Natural killer cell (primary cell): ENCODE results near the gene ABHD4. TPM values are rescaled to one million over a fixed set of nuclear protein-coding genes. Genes with fewer than 3 reads are reported as not detected.

ENCODE experiments used
- ATAC-seq, 3 donors: fragments of 150-1000 bp in 2 of 3; fragments of 200-7000 bp in 1 of 3; cut with Tn5 transposase; 1 replicate in 1 of 3; 2 replicates in 2 of 3; pipeline ENCODE4 v1.10.0; 2021; ENCODE audit warnings: mild to moderate bottlenecking in 2 of 3, moderate library complexity in 2 of 3
- DNase-seq, 2 donors: peaks; one replicate each; pipeline versions ENCODE4 v3.0.0 to v3.0.0-alpha.2; 2013 to 2021; ENCODE audit warnings: mixed read lengths in 1 of 2
- H3K27ac ChIP-seq: one replicate; pipeline ENCODE4 v1.5.1; 2013; ENCODE audit warnings: mild to moderate bottlenecking, low read length
- H3K27me3 ChIP-seq: one replicate; pipeline ENCODE4 v1.6.1; 2013; ENCODE audit warnings: low read length; ENCODE audit not compliant: control insufficient read depth, insufficient read depth
- H3K36me3 ChIP-seq: one replicate; pipeline ENCODE4 v1.6.1; 2013; ENCODE audit warnings: low read length; ENCODE audit not compliant: control insufficient read depth, insufficient read depth
- H3K4me1 ChIP-seq: one replicate; pipeline ENCODE4 v1.6.1; 2013; ENCODE audit warnings: low read length; ENCODE audit not compliant: control insufficient read depth, insufficient read depth
- H3K4me3 ChIP-seq: one replicate; pipeline ENCODE4 v1.5.1; 2013; ENCODE audit warnings: low read length
- H3K9me3 ChIP-seq: one replicate; pipeline ENCODE4 v1.6.1; 2013; ENCODE audit warnings: low read length; ENCODE audit not compliant: control insufficient read depth, insufficient read depth
- H3K27ac Mint-ChIP-seq, 2 donors: one replicate each; pipeline ENCODE4 v1.8.0; 2022; ENCODE audit warnings: mild to moderate bottlenecking in 2 of 2, mixed read lengths in 2 of 2, moderate library complexity in 1 of 2
- H3K27me3 Mint-ChIP-seq, 2 donors: one replicate each; pipeline ENCODE4 v1.8.0; 2022; ENCODE audit warnings: low read depth in 2 of 2, mixed read lengths in 2 of 2
- H3K36me3 Mint-ChIP-seq: one replicate; pipeline ENCODE4 v1.8.0; 2022; ENCODE audit warnings: mixed read lengths
- H3K4me1 Mint-ChIP-seq, 2 donors: one replicate each; pipeline ENCODE4 v1.8.0; 2022; ENCODE audit warnings: mixed read lengths in 2 of 2
- H3K4me3 Mint-ChIP-seq: one replicate; pipeline ENCODE4 v1.8.0; 2022; ENCODE audit warnings: mild to moderate bottlenecking, moderate library complexity, mixed read lengths
- H3K9me3 Mint-ChIP-seq, 2 donors: one replicate each; pipeline ENCODE4 v1.8.0; 2022; ENCODE audit warnings: mixed read lengths in 2 of 2
- WGBS: methylation state at CpG from one replicate; pipeline ENCODE4 v1.1.7; 2013; ENCODE audit warnings: missing lambda C conversion rate; ENCODE audit not compliant: insufficient coverage; 5-methylcytosine and 5-hydroxymethylcytosine counted together
- intact Hi-C: fragments of 100-400 bp; cut with micrococcal nuclease; formaldehyde crosslinking; loops from one replicate; pipeline ENCODE4 v1.14.2; 2022
- total RNA-seq, 4 donors: library from RNA; stranded (reverse); fragments of 120-200 nt in 1 of 4; gene quantifications; one replicate each; pipeline versions ENCODE4 v1.2.3 to v1.2.4, GENCODE V29; 2013 to 2022
- TF ChIP-seq, protein P1 (sequence below): fragments of 200-600 bp; IDR thresholded peaks from one replicate; pipeline ENCODE4 v1.8.0; 2022; ENCODE audit warnings: antibody characterized with exemption

ABHD4 gene
- total RNA-seq, 3 donors from 2014 or later (not counting 1 experiment from before 2014, with no cell fraction given) = 29.7 to 39.3 (median 30.2) TPM

DNA sequence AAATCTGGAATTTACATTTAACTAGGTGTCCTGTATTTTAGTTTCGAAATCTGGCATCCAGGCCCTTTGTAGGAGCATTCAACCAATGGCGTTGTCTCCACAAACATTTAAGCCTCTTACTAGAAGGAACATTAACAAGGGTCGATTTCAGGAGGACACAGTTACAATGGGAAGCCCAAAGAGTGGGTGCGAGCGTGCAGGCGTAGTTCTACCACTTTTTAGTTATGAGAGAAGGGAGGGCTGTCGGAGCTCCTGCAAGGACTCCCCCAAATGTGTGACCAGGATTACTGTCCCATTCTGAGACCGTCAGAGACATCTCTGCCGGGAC lies 365 bp upstream of the ABHD4 start:
- Histone ChIP-seq H3K27me3 (no peaks in the 10 kb centered on the region), H3K36me3 (peaks cover 8% of the 10 kb centered on the region), H3K4me1 (peaks cover 13% of the 10 kb centered on the region), H3K9me3 (no peaks in the 10 kb centered on the region), H3K27ac (peak overlapping the region; percentile 3), H3K4me3 (peak overlapping the region; percentile 90)
- Mint-ChIP-seq H3K27me3 (peaks cover 21 to 30% of the 10 kb centered on the region in 2 donors), H3K9me3 (no peaks in the 10 kb centered on the region), H3K4me1 (peaks cover 43 to 44% of the 10 kb centered on the region in 2 donors), H3K4me3 (peak overlapping the region; percentile 97), H3K36me3 (no peaks in the 10 kb centered on the region), H3K27ac (peak overlapping the region; percentile 88 to 96)
- TF ChIP-seq, protein P1, sequence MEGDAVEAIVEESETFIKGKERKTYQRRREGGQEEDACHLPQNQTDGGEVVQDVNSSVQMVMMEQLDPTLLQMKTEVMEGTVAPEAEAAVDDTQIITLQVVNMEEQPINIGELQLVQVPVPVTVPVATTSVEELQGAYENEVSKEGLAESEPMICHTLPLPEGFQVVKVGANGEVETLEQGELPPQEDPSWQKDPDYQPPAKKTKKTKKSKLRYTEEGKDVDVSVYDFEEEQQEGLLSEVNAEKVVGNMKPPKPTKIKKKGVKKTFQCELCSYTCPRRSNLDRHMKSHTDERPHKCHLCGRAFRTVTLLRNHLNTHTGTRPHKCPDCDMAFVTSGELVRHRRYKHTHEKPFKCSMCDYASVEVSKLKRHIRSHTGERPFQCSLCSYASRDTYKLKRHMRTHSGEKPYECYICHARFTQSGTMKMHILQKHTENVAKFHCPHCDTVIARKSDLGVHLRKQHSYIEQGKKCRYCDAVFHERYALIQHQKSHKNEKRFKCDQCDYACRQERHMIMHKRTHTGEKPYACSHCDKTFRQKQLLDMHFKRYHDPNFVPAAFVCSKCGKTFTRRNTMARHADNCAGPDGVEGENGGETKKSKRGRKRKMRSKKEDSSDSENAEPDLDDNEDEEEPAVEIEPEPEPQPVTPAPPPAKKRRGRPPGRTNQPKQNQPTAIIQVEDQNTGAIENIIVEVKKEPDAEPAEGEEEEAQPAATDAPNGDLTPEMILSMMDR = no peak
- DNase-seq (no peak), ATAC-seq (peak; percentile 16 to 32 (median 16))
- 9% methylated on average over 9 of the region's 9 CpGs for WGBS
- intact Hi-C loops = loop anchor here (1.0 kb wide), 1 partner anchor 8 kb away; the partner anchor contains the start of gene DAD1

DNA sequence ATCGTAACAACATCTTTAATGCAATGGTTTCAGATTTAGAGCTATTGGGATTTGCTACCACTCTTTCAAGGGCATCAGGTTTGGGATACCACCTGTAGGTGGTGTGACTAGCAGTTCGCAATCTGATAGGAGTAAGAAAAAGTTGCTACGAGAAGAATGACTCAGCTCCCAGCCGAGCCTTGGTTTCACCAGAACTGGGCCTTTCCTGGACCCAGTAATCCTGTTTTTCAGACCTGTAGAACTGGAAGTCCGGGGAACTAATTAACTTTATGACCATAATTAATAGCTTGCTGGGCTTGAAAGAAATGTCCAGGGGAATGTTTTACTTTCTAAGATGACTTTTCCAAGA lies 770 bp downstream of the ABHD4 start:
- no peaks in the 10 kb centered on the region for H3K9me3 Mint-ChIP-seq
- Histone ChIP-seq H3K27ac (no peak overlapping the region), H3K36me3 (peaks cover 19% of the 10 kb centered on the region), H3K4me3 (peak overlapping the region; percentile 90), H3K4me1 (peaks cover 13% of the 10 kb centered on the region), H3K9me3 (no peaks in the 10 kb centered on the region), H3K27me3 (no peaks in the 10 kb centered on the region)
- peaks cover 43 to 44% of the 10 kb centered on the region in 2 donors for H3K4me1 Mint-ChIP-seq
- intact Hi-C loops = loop anchor here (1.0 kb wide), 1 partner anchor 10 kb away; the partner anchor contains the start of gene DAD1
- ATAC-seq (peak; percentile 42 to 62 (median 44)), DNase-seq (peak in 1 of 2 donors; percentile 61)
- H3K27me3 Mint-ChIP-seq = peaks cover 12 to 19% of the 10 kb centered on the region in 2 donors
- H3K36me3 Mint-ChIP-seq = no peaks in the 10 kb centered on the region
- peak overlapping the region; percentile 97 for H3K4me3 Mint-ChIP-seq
- H3K27ac Mint-ChIP-seq = peak overlapping the region; percentile 88 to 96
- TF ChIP-seq, protein P1 = no peak
- 3% methylated on average over 5 of the region's 5 CpGs for WGBS

DNA sequence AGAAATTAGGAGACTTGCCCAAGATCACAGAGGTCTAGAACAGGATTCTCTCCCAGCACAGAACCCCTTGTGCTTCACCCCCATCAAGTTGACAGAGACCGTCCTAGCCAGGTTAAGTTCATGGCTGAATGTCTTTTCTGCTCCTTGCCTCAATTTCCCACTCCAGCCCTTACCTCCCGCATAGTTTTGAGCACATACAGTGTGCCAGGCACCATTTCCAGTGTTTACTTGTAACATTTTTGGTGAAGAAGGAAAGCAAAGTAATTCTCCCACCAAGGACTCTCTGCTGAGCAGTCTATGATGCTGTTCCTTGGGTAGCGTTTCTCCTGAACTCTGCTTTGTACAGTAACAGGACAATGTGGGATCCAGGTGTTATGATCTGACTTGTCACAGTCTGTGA lies 1.2 kb downstream of the ABHD4 start:
- Mint-ChIP-seq H3K4me3 (peak overlapping the region; percentile 97), H3K4me1 (peaks cover 43 to 44% of the 10 kb centered on the region in 2 donors), H3K27me3 (peaks cover 8 to 14% of the 10 kb centered on the region in 2 donors), H3K36me3 (no peaks in the 10 kb centered on the region), H3K9me3 (no peaks in the 10 kb centered on the region), H3K27ac (peak overlapping the region; percentile 88 to 96)
- DNase-seq (no peak), ATAC-seq (no peak)
- H3K27ac ChIP-seq = no peak overlapping the region
- peaks cover 21% of the 10 kb centered on the region for H3K36me3 ChIP-seq
- no peak overlapping the region for H3K4me3 ChIP-seq
- TF ChIP-seq, protein P1 = no peak
- intact Hi-C loops = no loop called here
- peaks cover 13% of the 10 kb centered on the region for H3K4me1 ChIP-seq
- no peaks in the 10 kb centered on the region for H3K9me3 ChIP-seq
- WGBS = 89% methylated on average over 3 of the region's 3 CpGs
- no peaks in the 10 kb centered on the region for H3K27me3 ChIP-seq

DNA sequence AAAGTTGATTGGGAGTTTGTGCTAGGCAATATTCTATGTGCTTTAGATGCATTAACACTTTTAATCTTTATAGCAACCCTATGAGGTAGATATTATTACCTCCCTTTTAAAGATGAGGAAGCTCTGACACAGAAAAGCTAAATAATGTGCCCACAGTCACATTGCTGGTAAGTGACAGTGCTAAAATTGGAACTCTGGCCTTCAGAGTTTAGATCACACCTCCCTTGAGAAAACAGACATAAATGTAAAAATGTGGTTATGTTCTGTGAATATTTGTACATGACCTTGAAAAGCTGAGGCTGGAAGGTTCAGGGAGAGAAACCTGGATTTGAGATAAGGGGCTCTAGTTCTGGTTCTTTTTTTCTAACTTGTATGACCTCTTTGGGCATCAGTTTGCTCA lies 1.9 kb downstream of the ABHD4 start:
- TF ChIP-seq, protein P1 = no peak
- H3K4me1 Mint-ChIP-seq = peaks cover 43 to 44% of the 10 kb centered on the region in 2 donors
- Histone ChIP-seq H3K9me3 (no peaks in the 10 kb centered on the region), H3K4me1 (peaks cover 13% of the 10 kb centered on the region), H3K36me3 (peaks cover 25% of the 10 kb centered on the region), H3K27ac (no peak overlapping the region), H3K4me3 (no peak overlapping the region), H3K27me3 (no peaks in the 10 kb centered on the region)
- H3K9me3 Mint-ChIP-seq = no peaks in the 10 kb centered on the region
- H3K27ac Mint-ChIP-seq = peak overlapping the region; percentile 11 to 96
- H3K4me3 Mint-ChIP-seq = peak overlapping the region; percentile 97
- DNase-seq = no peak
- H3K27me3 Mint-ChIP-seq = peaks cover 4 to 7% of the 10 kb centered on the region in 2 donors
- H3K36me3 Mint-ChIP-seq = peaks cover 2% of the 10 kb centered on the region
- intact Hi-C loops = no loop called here
- ATAC-seq = no peak
